DMS114 treated with DMSO at 0.1 percent for 48 hours (cell line): Measurements from ENCODE around the gene PAX7.
"Not testable (repeated sequence)": the region's sequence is repeated elsewhere in the genome, so short reads cannot be mapped to it uniquely, and the experiment has no call there.

ENCODE experiments used
- DNase-seq: peaks from one replicate; lab custom pipeline; 2025; ENCODE audit not compliant: unreplicated experiment; lab: John Stamatoyannopoulos, UW

Gene PAX7

GRCh38 chr1:18749569-18749968 lies 118.9 kb downstream of the PAX7 start:
- DNase-seq, result no peak

- DNase-seq, result no peak
These were observed 120.0 kb downstream of the PAX7 start for GRCh38 chr1:18750600-18750999.

GRCh38 chr1:18751425-18751824 lies 120.8 kb downstream of the PAX7 start:
- DNase-seq, result no peak

- DNase-seq, result no peak
These were observed 121.8 kb downstream of the PAX7 start for GRCh38 chr1:18752409-18752808.

- no peak for DNase-seq
These were observed 129.5 kb downstream of the PAX7 start for GRCh38 chr1:18760156-18760555.

- DNase-seq, result no peak
These were observed 131.5 kb downstream of the PAX7 start for GRCh38 chr1:18761948-18762840.

- DNase-seq, result no peak
These were observed 133.7 kb downstream of the PAX7 start for GRCh38 chr1:18764362-18764761.

GRCh38 chr1:18765725-18766124 lies 135.1 kb downstream of the PAX7 start:
- no peak for DNase-seq

GRCh38 chr1:18766328-18766727 lies 135.7 kb downstream of the PAX7 start:
- DNase-seq, result no peak

GRCh38 chr1:18767576-18767975 lies 136.9 kb downstream of the PAX7 start:
- DNase-seq, result not testable (repeated sequence)

GRCh38 chr1:18768086-18768485 lies 137.4 kb downstream of the PAX7 start:
- no peak for DNase-seq

- no peak for DNase-seq
These were observed 138.5 kb downstream of the PAX7 start for GRCh38 chr1:18769140-18769539.

GRCh38 chr1:18770799-18771198 lies 140.2 kb downstream of the PAX7 start:
- no peak for DNase-seq

GRCh38 chr1:18773753-18774152 lies 143.1 kb downstream of the PAX7 start:
- DNase-seq, result no peak

- no peak for DNase-seq
These were observed 144.7 kb downstream of the PAX7 start for GRCh38 chr1:18775341-18775740.

GRCh38 chr1:18776777-18777176 lies 146.1 kb downstream of the PAX7 start:
- DNase-seq, result no peak

- DNase-seq, result no peak
These were observed 147.8 kb downstream of the PAX7 start for GRCh38 chr1:18778437-18778836.

- no peak for DNase-seq
These were observed 150.4 kb downstream of the PAX7 start for GRCh38 chr1:18781031-18781430.

- DNase-seq, result no peak
These were observed 153.2 kb downstream of the PAX7 start for GRCh38 chr1:18783705-18784481.

GRCh38 chr1:18784482-18784831 lies 153.8 kb downstream of the PAX7 start:
- no peak for DNase-seq

- DNase-seq, result no peak
These were observed 155.5 kb downstream of the PAX7 start for GRCh38 chr1:18786149-18786548.

- DNase-seq, result no peak
These were observed 157.3 kb downstream of the PAX7 start for GRCh38 chr1:18787825-18788385.
